Sigmoid colon (tissue), 4 donors: ENCODE results near the gene PTPRD.

Source experiments
- POLR2A ChIP-seq, 2 donors: fragments of 450-650 bp; IDR thresholded peaks; one replicate each; pipeline ENCODE4 v1.6.1; 2016; ENCODE audit warnings: antibody characterized with exemption in 2 of 2, mild to moderate bottlenecking in 2 of 2, moderate library complexity in 2 of 2
- POLR2AphosphoS5 ChIP-seq, 4 donors: sonication (generic); formaldehyde crosslinking; IDR thresholded peaks; one replicate each; pipeline ENCODE4 v1.6.1; 2017; ENCODE audit warnings: antibody characterized with exemption in 4 of 4
- TF ChIP-seq, protein P1 (sequence below), 4 experiments: fragments of 450-650 bp in 3 of 4; fragments of 200-600 bp in 1 of 4; IDR thresholded peaks; one replicate each; pipeline ENCODE4 v1.5.1; 2016 to 2019; ENCODE audit warnings: antibody characterized with exemption in 4 of 4, mild to moderate bottlenecking in 3 of 4, moderate library complexity in 2 of 4

DNA sequence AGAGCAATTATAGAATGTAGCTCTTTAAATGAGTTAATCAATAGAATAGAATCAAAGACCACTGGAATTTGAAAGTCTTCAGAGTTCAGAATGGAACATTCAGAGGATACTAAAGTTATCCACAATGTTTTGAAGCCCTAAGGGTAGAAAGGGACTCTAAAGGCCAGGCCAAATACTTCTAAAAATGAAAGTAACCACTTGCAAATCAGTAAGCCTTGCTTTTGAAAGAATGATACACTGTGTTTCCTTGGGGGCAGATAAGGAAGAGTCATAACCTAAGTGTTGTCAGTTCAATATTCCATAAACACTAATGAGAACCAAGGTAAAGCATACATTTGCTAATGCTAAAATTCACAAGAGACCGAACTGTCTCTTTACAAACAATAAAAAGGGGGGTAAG is 813.5 kb downstream of the PTPRD start:
- no peak for TF ChIP-seq POLR2A (IDR thresholded peaks at IDR 0.05)
- TF ChIP-seq, protein P1, sequence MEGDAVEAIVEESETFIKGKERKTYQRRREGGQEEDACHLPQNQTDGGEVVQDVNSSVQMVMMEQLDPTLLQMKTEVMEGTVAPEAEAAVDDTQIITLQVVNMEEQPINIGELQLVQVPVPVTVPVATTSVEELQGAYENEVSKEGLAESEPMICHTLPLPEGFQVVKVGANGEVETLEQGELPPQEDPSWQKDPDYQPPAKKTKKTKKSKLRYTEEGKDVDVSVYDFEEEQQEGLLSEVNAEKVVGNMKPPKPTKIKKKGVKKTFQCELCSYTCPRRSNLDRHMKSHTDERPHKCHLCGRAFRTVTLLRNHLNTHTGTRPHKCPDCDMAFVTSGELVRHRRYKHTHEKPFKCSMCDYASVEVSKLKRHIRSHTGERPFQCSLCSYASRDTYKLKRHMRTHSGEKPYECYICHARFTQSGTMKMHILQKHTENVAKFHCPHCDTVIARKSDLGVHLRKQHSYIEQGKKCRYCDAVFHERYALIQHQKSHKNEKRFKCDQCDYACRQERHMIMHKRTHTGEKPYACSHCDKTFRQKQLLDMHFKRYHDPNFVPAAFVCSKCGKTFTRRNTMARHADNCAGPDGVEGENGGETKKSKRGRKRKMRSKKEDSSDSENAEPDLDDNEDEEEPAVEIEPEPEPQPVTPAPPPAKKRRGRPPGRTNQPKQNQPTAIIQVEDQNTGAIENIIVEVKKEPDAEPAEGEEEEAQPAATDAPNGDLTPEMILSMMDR (IDR thresholded peaks at IDR 0.05): no peak
- no peak for TF ChIP-seq POLR2AphosphoS5 (IDR thresholded peaks at IDR 0.05)
